GM19397 (cell line): ENCODE data around the gene PUS1.
"Not testable (repeated sequence)": the region's sequence is repeated elsewhere in the genome, so short reads cannot be mapped to it uniquely, and the experiment has no call there.

ENCODE experiments used
- ATAC-seq: cut with Tn5 transposase; IDR thresholded peaks from one replicate; pipeline ENCODE4 v1.9.1; 2021; ENCODE audit warnings: mild to moderate bottlenecking, moderate library complexity; ENCODE audit not compliant: unreplicated experiment

PUS1 gene

DNA sequence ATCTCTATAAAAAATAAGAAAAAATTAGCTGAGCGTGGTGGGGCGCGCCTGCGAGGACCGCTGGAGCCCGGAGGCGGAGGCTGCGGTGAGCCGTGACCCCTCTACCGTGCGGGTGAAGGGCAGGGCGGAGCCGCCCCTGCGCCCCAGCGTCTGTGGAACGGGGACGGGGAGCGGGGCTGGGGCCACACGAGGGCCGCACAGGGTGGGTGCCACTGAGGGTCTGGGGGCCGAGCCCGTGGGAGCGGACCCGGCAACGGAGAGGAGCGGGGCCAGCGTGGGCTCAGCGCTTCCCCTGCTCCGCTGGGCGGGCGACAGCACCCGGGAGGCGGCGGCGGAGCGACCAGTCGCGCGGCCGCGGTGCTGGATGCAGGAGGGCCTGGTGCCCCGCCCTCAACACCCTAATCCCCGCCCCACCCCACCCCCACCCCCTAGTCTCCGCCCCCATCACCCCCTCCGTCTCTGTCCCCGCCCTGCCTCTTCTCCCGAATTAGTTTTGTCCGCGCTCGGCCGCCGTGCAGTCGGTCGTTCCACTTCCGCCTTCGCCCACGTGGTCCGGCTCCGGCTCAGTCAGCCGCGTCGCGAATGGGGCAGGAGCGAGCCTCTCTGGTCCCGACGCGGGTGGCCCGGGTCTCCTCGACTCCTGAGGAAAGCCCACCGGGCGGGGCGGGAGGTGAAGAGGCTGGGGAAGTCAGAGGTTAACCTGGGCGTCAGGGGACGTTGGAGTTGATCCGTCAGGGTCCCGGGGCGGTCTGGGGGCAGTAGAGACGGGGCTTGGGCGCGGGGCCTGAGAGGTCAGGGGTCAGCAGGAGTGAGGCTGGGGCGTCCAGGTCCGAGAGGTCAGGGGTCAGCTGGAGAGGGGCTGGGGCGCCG, at the start of gene PUS1:
Gene PUS1, plus strand, starts transcription at position 566 of the 870 bp plus-strand sequence. CDS start 447 bp downstream, outside the sequence.
- peak; percentile 65 for ATAC-seq

DNA sequence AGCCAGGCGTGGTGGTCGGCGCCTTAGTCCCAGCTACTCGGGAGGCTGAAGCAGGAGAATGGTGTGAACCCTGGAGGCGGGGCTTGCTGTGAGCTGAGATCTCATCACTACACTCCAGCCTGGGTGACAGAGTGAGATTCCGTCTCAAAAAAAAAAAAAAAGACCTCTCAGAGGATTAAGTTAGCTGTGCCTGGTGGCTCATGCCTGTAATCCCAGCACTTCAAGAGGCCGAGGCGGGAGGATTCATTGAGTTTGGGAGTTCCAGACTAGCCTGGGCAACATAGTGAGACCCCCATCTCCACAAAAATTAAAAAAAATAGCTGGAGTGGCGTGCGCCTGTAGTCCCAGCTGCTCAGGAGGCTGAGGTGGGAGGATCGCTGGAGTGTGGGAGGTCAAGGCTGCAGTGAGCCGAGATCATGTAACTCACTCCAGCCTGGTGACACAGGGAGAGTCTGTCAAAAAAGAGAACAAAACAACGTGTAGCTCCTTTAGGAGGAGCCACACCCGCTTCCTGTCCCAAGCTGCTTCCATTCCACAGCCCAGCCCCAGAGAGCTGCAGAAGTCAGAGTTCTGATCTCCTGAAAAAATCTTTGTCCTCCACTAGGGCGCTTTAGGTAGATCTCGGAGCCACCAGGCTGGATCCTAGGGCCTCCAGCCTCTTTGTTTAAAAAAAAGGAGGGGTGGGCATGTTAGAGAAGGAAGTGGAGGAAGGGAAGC, 46.1 kb upstream of the PUS1 start:
- ATAC-seq = no peak

DNA sequence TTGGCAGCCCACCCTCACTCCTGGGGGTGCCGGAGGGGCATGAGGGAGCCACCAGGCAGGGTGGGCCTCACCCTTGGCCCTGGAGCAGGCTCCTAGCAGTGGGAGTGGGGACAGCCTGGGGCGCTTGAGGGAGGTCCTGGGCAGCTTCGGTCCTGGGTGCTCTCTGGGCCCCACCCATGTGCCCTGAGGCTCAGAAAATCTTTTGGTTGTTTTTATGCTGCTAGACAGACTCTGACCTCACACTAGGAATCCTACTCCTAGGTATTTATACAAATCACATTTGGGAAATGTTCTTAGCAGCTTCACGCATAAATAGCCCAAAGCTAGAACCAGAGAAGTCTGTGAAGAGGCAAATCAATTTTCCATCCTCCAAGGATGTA, 45.6 kb upstream of the PUS1 start:
- no peak for ATAC-seq

DNA sequence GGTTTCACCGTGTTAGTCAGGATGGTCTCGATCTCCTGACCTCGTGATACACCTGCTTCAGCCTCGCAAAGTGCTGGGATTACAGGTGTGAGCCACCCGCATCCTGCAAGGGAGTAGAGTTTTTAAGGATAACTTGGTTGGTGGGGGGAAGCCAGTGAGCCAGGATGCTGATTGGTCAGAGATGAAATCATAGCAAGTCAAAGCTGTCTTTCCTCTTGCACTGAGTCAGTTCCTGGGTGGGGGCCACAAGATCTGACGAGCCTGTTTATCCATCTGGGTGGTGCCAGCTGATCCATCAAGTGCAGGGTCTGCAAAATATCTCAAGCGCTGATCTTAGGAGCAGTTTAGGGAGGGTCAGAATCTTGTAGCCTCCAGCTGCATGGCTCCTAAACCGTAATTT, 44.0 kb upstream of the PUS1 start:
- ATAC-seq = not testable (repeated sequence)

DNA sequence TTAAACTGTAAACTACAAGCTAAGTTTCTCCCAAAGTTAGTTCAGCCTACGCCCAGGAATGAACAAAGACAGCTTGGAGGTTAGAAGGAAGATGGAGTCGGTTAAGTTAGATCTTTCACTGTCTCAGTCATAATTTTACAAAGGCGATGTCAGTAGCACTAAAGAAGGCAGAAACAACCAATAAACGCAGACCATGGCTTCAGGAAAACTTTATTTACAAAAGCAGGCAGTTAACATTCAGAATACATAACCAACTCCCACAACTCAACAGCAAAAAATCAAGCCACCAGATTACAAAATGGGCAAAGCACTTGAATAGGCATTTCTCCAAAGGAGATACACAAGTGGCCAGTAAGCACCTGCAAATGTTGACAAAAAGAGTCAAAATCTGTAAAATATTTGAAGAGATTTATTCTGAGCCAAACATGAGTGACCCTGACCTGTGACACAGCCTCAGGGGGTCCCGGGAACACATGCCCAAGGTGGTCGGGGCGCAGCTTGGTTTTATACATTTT, 43.5 kb upstream of the PUS1 start:
- ATAC-seq = no peak

DNA sequence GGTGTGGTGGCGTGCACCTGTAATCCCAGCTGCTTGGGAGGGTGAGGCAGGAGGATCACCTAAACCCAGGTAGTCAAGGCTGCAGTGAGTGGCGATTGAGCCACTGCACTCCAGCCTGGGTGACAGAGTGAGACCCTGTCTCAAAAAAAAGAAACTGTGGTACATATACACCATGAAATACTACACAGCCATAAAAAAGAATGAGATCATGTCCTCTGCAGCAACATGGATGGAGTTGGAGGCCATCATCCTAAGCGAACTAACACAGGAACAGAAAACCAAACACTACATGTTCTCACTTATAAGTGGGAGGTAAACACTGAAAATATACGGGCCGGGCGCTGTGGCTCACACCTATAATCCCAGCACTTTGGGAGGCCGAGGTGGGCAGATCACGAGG, 37.4 kb upstream of the PUS1 start:
- not testable (repeated sequence) for ATAC-seq

DNA sequence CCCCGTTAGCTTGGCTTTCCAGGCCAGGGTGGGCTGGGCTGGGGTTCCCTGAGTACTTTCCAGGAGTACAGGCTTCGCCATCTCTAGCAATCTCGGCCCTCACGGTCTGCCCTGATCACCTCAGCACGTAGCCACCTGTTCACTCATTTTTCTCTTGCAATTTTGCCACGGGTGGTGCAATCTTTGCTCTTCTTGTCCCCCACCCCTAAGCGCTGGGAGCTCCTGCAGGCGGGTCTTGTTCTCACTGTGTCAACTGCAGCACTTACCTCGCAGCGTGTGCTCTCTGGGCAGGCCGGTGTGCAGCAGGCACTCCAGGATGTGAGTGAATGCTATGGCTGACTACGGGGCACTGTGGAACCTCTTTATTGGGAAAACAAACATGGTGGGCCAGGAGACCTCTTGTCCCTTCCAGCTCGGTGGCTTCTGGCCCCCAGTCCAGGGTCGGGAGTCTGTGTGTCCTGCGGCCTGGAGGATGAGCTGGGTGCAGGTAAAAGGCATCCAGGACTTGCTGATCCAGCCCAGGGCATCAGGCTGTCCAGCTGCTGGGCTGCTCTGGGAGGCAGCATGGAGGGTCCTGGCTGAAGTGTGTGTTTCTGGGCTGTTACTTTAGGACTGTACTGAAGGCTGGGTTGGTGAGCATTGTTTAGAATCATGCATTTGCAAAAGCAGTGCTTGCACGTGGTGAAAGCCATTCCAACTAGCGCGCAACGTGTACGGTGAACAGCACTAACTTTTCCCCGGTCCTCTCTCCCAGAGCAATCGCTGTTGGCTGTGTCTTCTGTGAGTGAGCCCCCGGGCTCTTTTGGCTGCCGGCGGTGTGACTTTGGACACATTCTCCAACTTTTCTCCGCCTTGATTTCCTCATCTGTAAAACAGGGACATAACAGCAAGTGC, 36.1 kb upstream of the PUS1 start:
- no peak for ATAC-seq

DNA sequence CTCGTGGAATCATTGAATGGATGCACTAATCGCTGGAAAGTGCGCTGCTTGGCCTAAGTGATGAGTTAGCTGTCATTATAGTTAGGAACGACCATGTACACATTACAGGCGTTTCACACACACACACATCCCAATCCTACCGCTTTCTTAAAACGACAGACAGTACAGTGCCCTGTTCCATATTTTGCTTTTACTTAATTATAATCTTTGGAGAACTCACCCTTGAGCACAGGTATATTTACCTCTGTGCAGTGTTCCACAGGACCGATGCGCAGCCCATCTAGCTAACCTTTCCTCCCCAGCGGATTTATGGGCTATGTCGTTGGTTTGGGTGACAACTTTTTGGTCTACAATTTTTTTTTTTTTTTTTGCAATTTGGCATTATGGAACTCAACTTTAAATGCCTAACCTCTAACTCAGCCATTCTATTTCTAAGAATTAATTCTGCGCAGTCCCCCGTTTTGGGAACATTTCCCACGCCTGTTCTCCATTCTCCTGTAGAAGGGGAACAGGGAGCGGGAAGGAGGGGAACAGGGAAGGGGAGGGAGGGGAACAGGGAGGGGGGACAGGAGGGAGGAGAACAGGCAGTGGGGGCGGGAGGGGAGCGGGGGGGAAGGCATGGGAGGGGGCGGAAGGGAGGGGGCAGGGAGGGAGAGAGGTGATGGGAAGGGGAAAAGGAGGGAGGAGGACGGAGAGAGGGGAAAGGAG, 35.3 kb upstream of the PUS1 start:
- ATAC-seq = no peak

DNA sequence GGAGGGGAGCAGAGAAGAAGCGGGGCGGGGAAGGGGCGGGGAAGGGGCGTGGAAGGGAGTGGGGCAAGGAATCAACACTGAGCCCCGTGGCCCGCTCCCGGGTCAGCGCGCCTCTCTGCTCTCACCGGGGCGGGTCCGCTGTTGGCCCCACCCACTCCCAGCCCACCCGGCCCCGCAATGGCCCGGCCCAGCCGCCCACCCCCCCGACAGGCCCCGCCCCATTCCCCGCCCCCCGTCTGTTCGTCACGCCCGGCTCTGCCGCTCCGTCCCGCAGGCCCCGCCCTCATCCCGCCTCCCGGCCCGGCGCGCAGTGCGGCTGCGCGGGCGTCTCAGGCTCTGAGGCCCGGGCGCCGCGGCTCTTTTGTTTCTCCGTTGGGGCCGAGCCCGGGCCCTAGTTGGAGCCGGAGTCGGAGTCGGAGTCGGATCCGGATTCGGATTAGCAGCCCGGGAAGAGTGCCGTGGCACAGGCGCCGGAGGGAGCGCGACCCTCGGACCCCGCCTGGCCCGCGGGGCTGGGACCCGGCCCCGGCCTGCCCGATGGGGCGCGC, 34.7 kb upstream of the PUS1 start, which contains the start of gene ULK1:
Gene ULK1, plus strand, starts transcription at position 310 of the 548 bp plus-strand sequence. CDS start 380 bp downstream, outside the sequence.
- peak; percentile 86 for ATAC-seq

DNA sequence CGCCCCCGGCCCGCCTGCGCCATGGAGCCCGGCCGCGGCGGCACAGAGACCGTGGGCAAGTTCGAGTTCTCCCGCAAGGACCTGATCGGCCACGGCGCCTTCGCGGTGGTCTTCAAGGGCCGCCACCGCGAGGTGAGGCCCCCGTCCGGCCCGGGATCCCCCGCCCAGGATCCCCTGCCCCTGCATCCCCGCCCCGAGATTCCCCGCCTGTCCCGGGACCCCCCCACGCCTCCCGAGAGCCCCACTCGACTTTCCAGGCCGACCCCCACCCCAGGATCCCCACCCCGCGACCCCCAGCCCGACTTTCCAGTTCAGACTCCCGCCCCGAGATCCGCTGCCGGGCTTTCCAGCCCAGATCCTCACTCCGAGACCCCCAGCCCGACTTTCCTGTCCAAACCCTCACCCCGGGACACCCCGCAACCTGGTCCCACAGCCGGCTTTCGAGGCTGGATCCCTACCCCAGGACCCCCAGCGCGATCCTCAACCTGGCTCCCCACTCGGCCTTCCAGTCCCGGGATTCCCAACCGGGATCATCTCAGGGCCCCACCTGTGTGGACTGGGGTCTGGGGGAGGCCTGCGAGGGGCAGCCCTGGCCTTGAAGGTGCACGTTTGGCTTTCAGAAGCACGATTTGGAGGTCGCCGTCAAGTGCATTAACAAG, 34.0 kb upstream of the PUS1 start:
- ATAC-seq = no peak

DNA sequence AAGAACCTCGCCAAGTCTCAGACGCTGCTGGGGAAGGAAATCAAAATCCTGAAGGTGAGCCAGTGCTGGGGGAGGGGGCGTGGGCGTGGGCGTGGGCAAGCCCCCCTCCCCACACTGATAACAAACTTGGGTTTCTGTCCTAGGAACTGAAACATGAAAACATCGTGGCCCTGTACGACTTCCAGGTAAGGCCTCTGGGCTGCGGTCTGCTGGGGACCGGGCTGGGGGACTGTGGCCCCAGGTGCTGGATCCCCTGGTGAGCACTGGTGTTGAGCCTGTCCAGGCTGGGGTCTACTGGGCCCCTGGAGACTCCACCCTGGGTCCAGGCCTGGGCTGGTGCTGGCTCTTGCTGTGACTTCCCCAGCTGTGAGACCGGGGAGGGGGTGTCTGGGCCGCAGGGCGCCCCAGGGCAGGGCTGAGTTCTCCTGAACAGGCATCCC, 33.4 kb upstream of the PUS1 start:
- peak; percentile 10 for ATAC-seq

DNA sequence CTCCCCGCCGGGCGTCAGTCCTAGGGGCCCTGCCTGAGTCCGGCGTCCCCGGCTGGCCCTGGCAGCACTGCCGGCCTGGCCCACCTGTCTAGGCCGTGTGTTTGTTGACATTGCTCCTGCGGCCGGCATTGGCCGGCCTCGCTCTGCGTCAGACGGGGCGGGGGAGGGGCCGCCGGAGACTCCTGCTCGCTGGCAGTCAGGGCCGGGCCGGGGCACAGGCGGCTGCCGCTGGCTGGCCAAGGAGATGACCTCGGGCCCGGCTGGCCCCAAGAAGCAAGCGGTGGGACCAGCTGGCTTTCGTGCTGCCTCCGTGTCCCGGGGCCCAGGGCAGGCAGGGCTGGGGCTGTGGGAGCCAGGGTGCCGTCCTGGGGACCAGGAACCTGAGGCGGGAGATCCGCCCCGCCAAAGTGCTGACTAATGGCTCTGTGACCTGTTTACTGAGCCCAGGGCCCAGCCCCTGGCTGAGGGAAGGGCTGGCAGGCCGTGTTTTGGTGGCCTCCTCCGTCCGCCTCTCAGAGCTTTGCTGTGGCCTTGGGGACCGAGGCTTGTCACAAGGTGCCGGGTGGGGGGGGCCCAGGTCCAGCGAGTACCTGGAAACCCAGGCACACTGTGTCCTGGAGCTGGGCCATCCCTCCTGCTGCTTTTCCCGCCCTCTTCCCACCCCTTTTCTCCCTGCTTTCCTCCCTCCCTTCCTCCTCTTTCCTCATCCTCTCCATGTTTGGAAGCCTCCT, 32.8 kb upstream of the PUS1 start:
- ATAC-seq = peak; percentile 65

DNA sequence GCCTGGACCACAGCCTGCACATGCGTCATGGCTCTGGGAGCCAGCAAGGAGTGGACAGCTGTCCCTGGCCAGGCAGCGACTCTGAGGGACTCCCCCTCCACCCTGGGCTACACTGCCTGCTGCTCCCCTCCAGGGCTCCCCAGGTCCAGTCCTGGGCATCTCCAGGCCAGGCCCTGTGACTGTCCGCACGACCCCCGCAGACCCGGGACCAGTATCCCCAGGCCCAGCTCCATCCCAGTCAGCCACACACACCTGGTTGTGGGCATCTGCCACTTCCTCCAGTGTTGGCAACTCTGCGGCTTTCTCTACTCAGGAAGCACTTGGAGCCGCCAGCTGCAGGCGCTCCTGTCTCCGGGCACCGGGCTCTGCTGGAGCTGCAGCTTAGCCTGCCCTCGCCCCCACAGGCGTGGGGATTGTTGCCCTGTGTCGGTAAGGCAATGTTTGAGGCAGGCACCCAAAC, 32.2 kb upstream of the PUS1 start:
- no peak for ATAC-seq

DNA sequence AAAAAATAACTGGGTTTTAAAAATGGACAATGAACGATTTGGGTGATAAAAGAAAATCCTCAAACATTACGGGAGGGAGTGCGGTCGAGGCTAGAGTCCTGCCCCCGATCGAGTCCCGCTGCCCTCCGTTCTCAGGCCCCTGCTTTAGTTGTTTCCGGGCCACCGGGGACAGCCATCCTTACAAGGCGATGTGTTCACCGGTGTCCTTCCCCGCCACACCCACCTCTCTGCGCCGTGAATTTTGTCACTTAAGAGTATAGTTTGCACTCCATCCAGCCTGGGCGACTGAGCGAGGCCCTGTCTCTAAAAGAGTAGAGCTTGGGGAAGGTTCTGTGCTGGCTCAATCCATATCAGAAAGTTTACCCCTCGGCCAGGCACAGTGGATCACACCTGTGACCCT, 31.8 kb upstream of the PUS1 start:
- no peak for ATAC-seq

DNA sequence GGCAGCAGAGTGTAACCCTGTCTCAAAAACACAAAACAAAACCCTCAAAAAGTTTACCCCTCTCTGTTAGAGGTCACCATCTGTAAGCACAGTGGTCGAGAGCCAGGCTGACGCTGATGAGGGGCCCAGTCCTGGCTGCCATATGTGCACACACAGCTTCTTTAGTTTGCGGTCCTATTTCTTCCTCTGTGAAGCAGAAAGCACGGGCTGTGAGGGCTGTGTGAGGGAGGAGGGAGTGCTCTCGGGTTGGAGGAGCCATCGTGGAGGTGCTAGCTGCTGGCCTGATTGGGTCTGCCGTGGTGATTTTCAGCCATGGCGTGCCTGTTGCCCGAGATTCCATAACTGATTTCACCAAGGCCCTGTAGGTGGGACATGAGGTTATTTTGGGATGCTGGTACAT, 31.2 kb upstream of the PUS1 start:
- no peak for ATAC-seq

DNA sequence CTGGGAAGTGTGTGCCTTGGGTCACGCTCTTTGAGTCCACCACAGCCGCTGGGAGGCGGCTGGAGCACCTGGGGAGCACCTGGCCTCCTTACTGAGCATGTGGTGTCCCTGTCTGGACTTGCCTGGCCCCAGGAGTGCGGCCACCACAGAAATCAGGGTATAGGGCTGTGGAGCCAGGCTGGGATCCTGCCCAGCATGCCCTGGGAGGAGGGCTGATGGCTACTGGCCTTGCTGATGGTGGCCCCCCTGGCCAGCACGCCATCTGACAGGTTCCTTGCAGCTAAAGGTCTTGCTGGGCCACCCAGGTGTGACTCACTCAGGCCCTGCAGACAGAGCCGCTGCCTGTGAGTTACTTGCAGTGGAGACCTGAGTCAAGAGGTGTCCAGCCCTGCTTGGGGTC, 28.7 kb upstream of the PUS1 start:
- no peak for ATAC-seq

DNA sequence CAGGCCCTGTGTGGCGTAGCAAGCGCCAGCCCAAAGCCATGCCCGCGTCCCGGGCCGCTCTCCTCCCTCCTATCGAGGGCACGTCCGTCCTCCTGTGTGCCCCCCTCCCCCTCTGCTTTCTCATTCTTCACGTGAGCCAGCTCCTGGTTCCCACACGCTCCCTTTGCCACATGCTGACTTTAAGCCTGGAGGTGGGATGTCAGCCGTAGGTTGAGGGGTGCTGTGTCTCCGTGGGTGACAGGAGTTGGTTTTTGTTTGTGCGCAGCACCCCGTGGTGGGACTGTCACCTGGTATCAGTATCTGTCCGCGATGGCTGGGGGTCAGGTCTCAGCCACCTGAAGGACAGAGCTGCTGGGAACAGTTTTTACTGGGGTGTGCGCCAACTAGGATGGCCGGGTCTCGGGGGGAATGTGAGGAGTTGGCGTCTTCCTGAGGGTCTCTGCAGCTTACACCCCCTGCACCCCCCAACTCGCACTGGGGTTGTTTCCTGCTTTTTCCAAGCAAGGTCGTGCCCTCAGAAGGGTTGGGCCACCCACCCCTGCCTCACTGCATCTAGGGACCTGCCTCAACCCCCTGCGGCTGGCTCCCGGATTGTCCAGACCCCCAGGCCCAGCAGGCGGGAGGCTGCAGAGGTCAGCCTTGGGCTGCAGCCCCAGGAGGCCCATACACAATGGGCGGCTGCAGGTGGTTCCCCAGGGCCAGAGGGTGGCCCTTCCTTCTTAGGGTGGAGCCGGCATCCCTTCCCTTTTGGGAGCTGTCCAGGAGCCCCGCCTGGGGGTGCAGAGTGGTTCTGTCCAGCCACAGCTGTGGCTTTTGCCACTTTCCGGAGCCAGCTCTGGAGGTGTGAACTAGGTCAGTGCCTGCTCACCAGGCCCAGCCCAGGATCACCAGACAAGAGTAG, 27.4 kb upstream of the PUS1 start:
- ATAC-seq = no peak
